ENCODE results near the gene VMO1. TPM values are rescaled to one million over a fixed set of nuclear protein-coding genes. Genes with fewer than 3 reads are reported as not detected.

Gene VMO1
- total and polyA plus RNA-seq, 2 donors (not counting 3 experiments of a cell fraction or from before 2014, with no cell fraction given) = 0.23 TPM; not detected in 1

GRCh38 chr17:4759776-4760236 lies 26.4 kb downstream of the VMO1 start:
- Histone ChIP-seq H3K4me3 (replicated peaks in 1 of 3; ENCODE audit: insufficient read depth in 1 of 3, low read depth in 1 of 3, low read length in 3 of 3) (no peak overlapping the region), H3K27me3 (ENCODE audit: control insufficient read depth in 2 of 2, insufficient read depth in 2 of 2, low read length in 2 of 2) (peaks cover 7 to 9% of the 10 kb centered on the region in 2 experiments), H3K9me3 (replicated peaks; ENCODE audit: control insufficient read depth, insufficient read depth, low read length) (no peaks in the 10 kb centered on the region), H3K9me1 (replicated peaks; ENCODE audit: control insufficient read depth, extremely low read depth, insufficient read depth, low read length) (no peaks in the 10 kb centered on the region), H3K4me2 (ENCODE audit: insufficient read depth, low read length) (no peak overlapping the region), H4K20me1 (replicated peaks; ENCODE audit: control insufficient read depth, extremely low read depth, insufficient read depth, low read length) (no peaks in the 10 kb centered on the region), H2AFZ (ENCODE audit: low read depth, low read length) (no peak overlapping the region), H3K9ac (replicated peaks; ENCODE audit: extremely low read depth, insufficient read depth, low read length) (no peak overlapping the region), H3K27ac (ENCODE audit: insufficient read depth, low read depth, low read length) (no peak overlapping the region), H3K36me3 (ENCODE audit: control insufficient read depth in 2 of 2, extremely low read depth in 1 of 2, insufficient read depth in 2 of 2, low read length in 2 of 2) (no peaks in the 10 kb centered on the region), H3K79me2 (ENCODE audit: control insufficient read depth, insufficient read depth, low read length) (no peaks in the 10 kb centered on the region), H3K4me1 (ENCODE audit: control insufficient read depth, extremely low read depth, insufficient read depth, low read length) (no peaks in the 10 kb centered on the region)
- CTCF ChIA-PET = no interaction called here
- intact Hi-C loops (cut with micrococcal nuclease) (no loop called here), dilution Hi-C loops (cut with MboI; ENCODE audit: extremely low pct_ligation_motif_present, low sequenced_read_pairs) (no loop called here)
- FAIRE-seq = no peak
- TF ChIP-seq EZH2 (IDR thresholded peaks at IDR 0.05; ENCODE audit: borderline replicate concordance, low read depth, low read length, severe bottlenecking) (no peak), CTCF (IDR thresholded peaks at IDR 0.05; ENCODE audit: extremely low read depth in 1 of 2, insufficient read depth in 1 of 2, low read depth in 1 of 2, low read length in 2 of 2) (no peak), FOS (IDR thresholded peaks at IDR 0.05; ENCODE audit: borderline replicate concordance, insufficient read depth, low read length) (no peak), MYC (IDR thresholded peaks at IDR 0.05; ENCODE audit: low read depth, low read length) (no peak), JUN (IDR thresholded peaks at IDR 0.05; ENCODE audit: borderline replicate concordance, insufficient read depth, insufficient read length, low read depth) (no peak), GATA2 (IDR thresholded peaks at IDR 0.05; ENCODE audit: insufficient read depth, insufficient read length, low read depth, low read length) (no peak), MAX (IDR thresholded peaks at IDR 0.05; ENCODE audit: insufficient read depth, insufficient read length) (no peak), POLR2AphosphoS5 (IDR thresholded peaks at IDR 0.05; ENCODE audit: insufficient read depth, low read depth, low read length) (no peak), POLR2A (IDR thresholded peaks at IDR 0.05; ENCODE audit: low read depth, low read length) (no peak)
- POLR2A ChIA-PET = no interaction called here
- BruUV-seq (replicated peaks) = no TSS peak
- no peak for DNase-seq (ENCODE audit: low read depth, low spot score)
